Tibial nerve (tissue), 4 donors: Measurements from ENCODE around the gene SELENOF. TPM values are rescaled to one million over a fixed set of nuclear protein-coding genes. Genes with fewer than 3 reads are reported as not detected.

Source experiments
- DNase-seq, 2 donors: peaks; one replicate each; pipeline ENCODE4 v3.0.0-alpha.2; 2019; ENCODE audit warnings: low spot score in 2 of 2
- H3K27ac ChIP-seq, 4 donors: fragments of 200-600 bp; sonication (generic) in 3 of 4; one replicate each; pipeline ENCODE4 v1.5.1; 2017 to 2019; ENCODE audit warnings: mild to moderate bottlenecking in 1 of 4
- H3K27me3 ChIP-seq, 2 donors: fragments of 200-600 bp; sonication (generic) in 1 of 2; one replicate each; pipeline versions ENCODE4 v1.5.1 to v1.6.0; 2017 to 2019
- H3K36me3 ChIP-seq, 3 donors: fragments of 200-600 bp; sonication (generic); one replicate each; pipeline ENCODE4 v1.5.1; 2018 to 2019
- H3K4me1 ChIP-seq, 4 donors: fragments of 200-600 bp; sonication (generic) in 3 of 4; one replicate each; pipeline ENCODE4 v1.5.1; 2017 to 2019
- H3K4me3 ChIP-seq, 4 donors: fragments of 200-600 bp; sonication (generic) in 3 of 4; one replicate each; pipeline ENCODE4 v1.5.1; 2017 to 2019; ENCODE audit warnings: mild to moderate bottlenecking in 1 of 4, moderate library complexity in 1 of 4
- H3K9me3 ChIP-seq, 4 donors: fragments of 200-600 bp; sonication (generic) in 3 of 4; one replicate each; pipeline ENCODE4 v1.5.1; 2017 to 2019
- CTCF ChIP-seq, 5 experiments: fragments of 200-600 bp in 3 of 5; fragments of 450-650 bp in 2 of 5; sonication (generic) in 3 of 5; IDR thresholded peaks; one replicate each; pipeline ENCODE4 v1.5.1; 2016 to 2019; ENCODE audit warnings: antibody characterized with exemption in 5 of 5, mild to moderate bottlenecking in 3 of 5, moderate library complexity in 2 of 5
- EP300 ChIP-seq, 2 donors: sonication (generic); formaldehyde crosslinking; IDR thresholded peaks; one replicate each; pipeline ENCODE4 v1.6.1; 2017; ENCODE audit warnings: antibody characterized with exemption in 2 of 2, mild to moderate bottlenecking in 1 of 2
- POLR2A ChIP-seq, 2 donors: fragments of 450-650 bp; IDR thresholded peaks; one replicate each; pipeline ENCODE4 v1.6.1; 2017; ENCODE audit warnings: antibody characterized with exemption in 2 of 2, mild to moderate bottlenecking in 2 of 2, moderate library complexity in 2 of 2
- WGBS, 2 donors: methylation state at CpG; one replicate each; pipeline ENCODE4 v1.1.5; 2018; 5-methylcytosine and 5-hydroxymethylcytosine counted together
- total RNA-seq, 4 donors: library from RNA; depleted of rRNA; stranded (reverse); fragments of >200 nt; gene quantifications; one replicate each; pipeline ENCODE4 v1.1.0, GENCODE V29; 2016

Gene SELENOF
- total RNA-seq, 4 donors from 2014 or later, result 78.0 to 123 (median 92.3) TPM

- Histone ChIP-seq H3K4me3 (no peak overlapping the region), H3K4me1 (peaks cover 0 to 15% (median 5%) of the 10 kb centered on the region in 4 donors), H3K9me3 (no peaks in the 10 kb centered on the region), H3K27me3 (no peaks in the 10 kb centered on the region), H3K27ac (no peak overlapping the region), H3K36me3 (no peaks in the 10 kb centered on the region)
- 95 to 98% methylated on average over 3 of the region's 3 CpGs for WGBS, 2 donors
- no peak for TF ChIP-seq EP300 (IDR thresholded peaks at IDR 0.05)
- no peak for TF ChIP-seq CTCF (IDR thresholded peaks at IDR 0.05)
- TF ChIP-seq POLR2A (IDR thresholded peaks at IDR 0.05), result no peak
- no peak for DNase-seq
Measured at GRCh38 chr1:86953167-86953566, 39.2 kb upstream of the SELENOF start.

GRCh38 chr1:86951430-86951829 is 37.5 kb upstream of the SELENOF start:
- no peaks in the 10 kb centered on the region for H3K36me3 ChIP-seq
- H3K4me1 ChIP-seq, result peaks cover 0 to 20% (median 5%) of the 10 kb centered on the region in 4 donors
- 47 to 70% methylated on average over 1 of the region's 1 CpG for WGBS, 2 donors
- no peaks in the 10 kb centered on the region for H3K27me3 ChIP-seq
- H3K4me3 ChIP-seq, result no peak overlapping the region
- DNase-seq, result no peak
- no peaks in the 10 kb centered on the region for H3K9me3 ChIP-seq
- no peak for TF ChIP-seq POLR2A (IDR thresholded peaks at IDR 0.05)
- TF ChIP-seq EP300 (IDR thresholded peaks at IDR 0.05), result no peak
- TF ChIP-seq CTCF (IDR thresholded peaks at IDR 0.05), result no peak
- peak overlapping the region in 1 of 4 donors; percentile 39 for H3K27ac ChIP-seq

- H3K27me3 ChIP-seq, result no peaks in the 10 kb centered on the region
- DNase-seq, result no peak
- no peak overlapping the region for H3K4me3 ChIP-seq
- WGBS, 2 donors, result 64 to 73% methylated on average over 5 of the region's 5 CpGs
- H3K36me3 ChIP-seq, result no peaks in the 10 kb centered on the region
- no peaks in the 10 kb centered on the region for H3K9me3 ChIP-seq
- TF ChIP-seq POLR2A (IDR thresholded peaks at IDR 0.05) (no peak), CTCF (IDR thresholded peaks at IDR 0.05) (no peak), EP300 (IDR thresholded peaks at IDR 0.05) (no peak)
- H3K4me1 ChIP-seq, result peaks cover 0 to 15% (median 5%) of the 10 kb centered on the region in 4 donors
- peak overlapping the region in 2 of 4 donors; percentile 14 to 39 for H3K27ac ChIP-seq
Measured at GRCh38 chr1:86950712-86951419, 36.9 kb upstream of the SELENOF start.

- TF ChIP-seq POLR2A (IDR thresholded peaks at IDR 0.05), result no peak
- no peak for TF ChIP-seq EP300 (IDR thresholded peaks at IDR 0.05)
- no peak for TF ChIP-seq CTCF (IDR thresholded peaks at IDR 0.05)
- 42 to 46% methylated on average over 5 of the region's 5 CpGs for WGBS, 2 donors
- Histone ChIP-seq H3K36me3 (no peaks in the 10 kb centered on the region), H3K4me3 (no peak overlapping the region), H3K27ac (peak overlapping the region in 1 of 4 donors; percentile 20), H3K27me3 (no peaks in the 10 kb centered on the region), H3K4me1 (peaks cover 0 to 15% (median 5%) of the 10 kb centered on the region in 4 donors), H3K9me3 (no peaks in the 10 kb centered on the region)
- no peak for DNase-seq
Measured at GRCh38 chr1:86948212-86948611, 34.3 kb upstream of the SELENOF start.

- DNase-seq, result no peak
- peaks cover 0 to 17% (median 0%) of the 10 kb centered on the region in 4 donors for H3K4me1 ChIP-seq
- no peaks in the 10 kb centered on the region for H3K36me3 ChIP-seq
- H3K9me3 ChIP-seq, result no peaks in the 10 kb centered on the region
- H3K27ac ChIP-seq, result no peak overlapping the region
- no peak for TF ChIP-seq CTCF (IDR thresholded peaks at IDR 0.05)
- H3K27me3 ChIP-seq, result no peaks in the 10 kb centered on the region
- no peak overlapping the region for H3K4me3 ChIP-seq
Measured at GRCh38 chr1:86942743-86943142, 28.8 kb upstream of the SELENOF start.
